HL-60 (cell line): ENCODE results near the gene KIAA0408.

Source experiments
- DNase-seq, 2 experiments: peaks; one replicate each; pipeline ENCODE4 v3.0.0-alpha.2; 2010 to 2020; ENCODE audit warnings: low read depth in 1 of 2, low spot score in 1 of 2
- H3K27ac ChIP-seq: fragments of 250-450 bp; sonication (Bioruptor Pico); replicated peaks from 2 replicates; pipeline ENCODE4 v1.5.1; 2020; ENCODE audit warnings: mild to moderate bottlenecking, moderate library complexity
- H3K27me3 ChIP-seq: fragments of 250-450 bp; sonication (Bioruptor Pico); 2 replicates; pipeline ENCODE4 v1.5.1; 2021; ENCODE audit warnings: mild to moderate bottlenecking, moderate library complexity; ENCODE audit not compliant: insufficient read depth, poor library complexity, severe bottlenecking
- H3K4me3 ChIP-seq: replicated peaks from 2 replicates; pipeline ENCODE4 v1.5.1; 2011; ENCODE audit warnings: mild to moderate bottlenecking, control low read depth, low read length; ENCODE audit not compliant: insufficient read depth
- GABPA ChIP-seq: IDR thresholded peaks from 2 replicates; pipeline ENCODE4 v1.6.1; 2012; ENCODE audit warnings: low read depth
- POLR2AphosphoS5 ChIP-seq: IDR thresholded peaks from 2 replicates; pipeline ENCODE4 v1.6.1; 2012; ENCODE audit warnings: low read depth
- REST ChIP-seq: IDR thresholded peaks from 2 replicates; pipeline ENCODE4 v1.6.1; 2012; ENCODE audit warnings: low read depth; ENCODE audit not compliant: insufficient replicate concordance
- SPI1 ChIP-seq: IDR thresholded peaks from 2 replicates; pipeline ENCODE4 v1.6.1; 2012; ENCODE audit warnings: low read depth, mild to moderate bottlenecking, borderline replicate concordance
- TF ChIP-seq, protein P1 (sequence below): IDR thresholded peaks from one replicate; pipeline ENCODE4 v1.5.1; 2011; ENCODE audit warnings: low read length, control low read depth, inconsistent platforms; ENCODE audit not compliant: insufficient read depth

The KIAA0408 gene

DNA sequence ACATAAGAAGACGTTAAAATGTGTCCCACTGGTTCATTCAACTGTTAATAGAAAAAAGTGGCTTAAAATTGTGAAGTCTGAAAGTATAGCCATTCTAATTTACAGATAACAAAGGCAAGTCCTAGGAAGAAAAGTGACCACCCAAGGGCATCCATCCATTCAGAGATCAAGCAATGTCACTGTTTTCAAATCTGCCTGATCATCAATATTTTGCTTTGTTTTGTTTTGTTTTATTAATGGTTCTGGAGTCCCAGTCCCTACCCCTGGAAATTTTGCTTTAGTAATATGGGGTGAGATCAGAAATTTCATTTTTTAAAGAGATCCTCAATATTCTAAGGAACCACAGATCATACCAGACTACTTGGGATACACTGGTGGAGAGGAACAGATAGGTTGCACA, 17.3 kb downstream of the KIAA0408 start:
- TF ChIP-seq GABPA = no peak
- TF ChIP-seq, protein P1, sequence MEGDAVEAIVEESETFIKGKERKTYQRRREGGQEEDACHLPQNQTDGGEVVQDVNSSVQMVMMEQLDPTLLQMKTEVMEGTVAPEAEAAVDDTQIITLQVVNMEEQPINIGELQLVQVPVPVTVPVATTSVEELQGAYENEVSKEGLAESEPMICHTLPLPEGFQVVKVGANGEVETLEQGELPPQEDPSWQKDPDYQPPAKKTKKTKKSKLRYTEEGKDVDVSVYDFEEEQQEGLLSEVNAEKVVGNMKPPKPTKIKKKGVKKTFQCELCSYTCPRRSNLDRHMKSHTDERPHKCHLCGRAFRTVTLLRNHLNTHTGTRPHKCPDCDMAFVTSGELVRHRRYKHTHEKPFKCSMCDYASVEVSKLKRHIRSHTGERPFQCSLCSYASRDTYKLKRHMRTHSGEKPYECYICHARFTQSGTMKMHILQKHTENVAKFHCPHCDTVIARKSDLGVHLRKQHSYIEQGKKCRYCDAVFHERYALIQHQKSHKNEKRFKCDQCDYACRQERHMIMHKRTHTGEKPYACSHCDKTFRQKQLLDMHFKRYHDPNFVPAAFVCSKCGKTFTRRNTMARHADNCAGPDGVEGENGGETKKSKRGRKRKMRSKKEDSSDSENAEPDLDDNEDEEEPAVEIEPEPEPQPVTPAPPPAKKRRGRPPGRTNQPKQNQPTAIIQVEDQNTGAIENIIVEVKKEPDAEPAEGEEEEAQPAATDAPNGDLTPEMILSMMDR = no peak
- no peak for TF ChIP-seq SPI1
- Histone ChIP-seq H3K27ac (no peak overlapping the region), H3K27me3 (no peaks in the 10 kb centered on the region)

GRCh38 chr6:127439718-127440117, 19.5 kb downstream of the KIAA0408 start:
- DNase-seq = no peak
- H3K4me3 ChIP-seq = no peak overlapping the region
- no peak overlapping the region for H3K27ac ChIP-seq
- TF ChIP-seq POLR2AphosphoS5 (no peak), REST (no peak)
- TF ChIP-seq, protein P1 = no peak
- H3K27me3 ChIP-seq = no peaks in the 10 kb centered on the region

More for the DNA sequence above, 17.3 kb downstream of the KIAA0408 start:
- H3K4me3 ChIP-seq = no peak overlapping the region
- DNase-seq = no peak

- TF ChIP-seq POLR2AphosphoS5 (no peak), GABPA (no peak), REST (no peak), SPI1 (no peak)
- TF ChIP-seq, protein P1 = no peak
- Histone ChIP-seq H3K4me3 (no peak overlapping the region), H3K27me3 (no peaks in the 10 kb centered on the region), H3K27ac (no peak overlapping the region)
- no peak for DNase-seq
Observed at GRCh38 chr6:127436578-127437110, 22.5 kb downstream of the KIAA0408 start.

- TF ChIP-seq REST = no peak
- TF ChIP-seq, protein P1 = no peak
- no peak for TF ChIP-seq GABPA
- TF ChIP-seq POLR2AphosphoS5 = no peak
- no peak for TF ChIP-seq SPI1
- H3K27me3 ChIP-seq = no peaks in the 10 kb centered on the region
- DNase-seq = no peak
Observed at GRCh38 chr6:127435626-127436220, 23.5 kb downstream of the KIAA0408 start.

More at GRCh38 chr6:127435626-127436220, 23.5 kb downstream of the KIAA0408 start:
- H3K27ac ChIP-seq = no peak overlapping the region
- H3K4me3 ChIP-seq = no peak overlapping the region
